BLaER1 (cell line): Measurements from ENCODE around the gene CRYAA.
A peak's percentile ranks its signal among the peaks of the same experiment; 100 is the strongest.

Source experiments
- H3K27ac ChIP-seq: shearing (Covaris generic); formaldehyde crosslinking; 2 replicates; pipeline ENCODE4 v1.8.1; 2022
- H3K27me3 ChIP-seq: shearing (Covaris generic); formaldehyde crosslinking; 2 replicates; pipeline ENCODE4 v1.8.1; 2022
- H3K36me3 ChIP-seq: shearing (Covaris generic); formaldehyde crosslinking; 2 replicates; pipeline ENCODE4 v1.8.1; 2022
- H3K4me1 ChIP-seq: shearing (Covaris generic); formaldehyde crosslinking; 2 replicates; pipeline ENCODE4 v1.8.1; 2022
- H3K4me2 ChIP-seq: shearing (Covaris generic); formaldehyde crosslinking; 2 replicates; pipeline ENCODE4 v1.8.1; 2022
- H3K4me3 ChIP-seq: shearing (Covaris generic); formaldehyde crosslinking; 2 replicates; pipeline ENCODE4 v1.8.1; 2022
- H3K9ac ChIP-seq: shearing (Covaris generic); formaldehyde crosslinking; 2 replicates; pipeline ENCODE4 v1.8.1; 2022
- H3K9me3 ChIP-seq: shearing (Covaris generic); formaldehyde crosslinking; 2 replicates; pipeline ENCODE4 v1.8.1; 2022
- H4K20me1 ChIP-seq: shearing (Covaris generic); formaldehyde crosslinking; 2 replicates; pipeline ENCODE4 v1.8.1; 2022
- Cebpa-rat ChIP-seq: shearing (Covaris generic); IDR thresholded peaks from 2 replicates; pipeline ENCODE4 v1.8.1; 2022

Gene CRYAA

DNA sequence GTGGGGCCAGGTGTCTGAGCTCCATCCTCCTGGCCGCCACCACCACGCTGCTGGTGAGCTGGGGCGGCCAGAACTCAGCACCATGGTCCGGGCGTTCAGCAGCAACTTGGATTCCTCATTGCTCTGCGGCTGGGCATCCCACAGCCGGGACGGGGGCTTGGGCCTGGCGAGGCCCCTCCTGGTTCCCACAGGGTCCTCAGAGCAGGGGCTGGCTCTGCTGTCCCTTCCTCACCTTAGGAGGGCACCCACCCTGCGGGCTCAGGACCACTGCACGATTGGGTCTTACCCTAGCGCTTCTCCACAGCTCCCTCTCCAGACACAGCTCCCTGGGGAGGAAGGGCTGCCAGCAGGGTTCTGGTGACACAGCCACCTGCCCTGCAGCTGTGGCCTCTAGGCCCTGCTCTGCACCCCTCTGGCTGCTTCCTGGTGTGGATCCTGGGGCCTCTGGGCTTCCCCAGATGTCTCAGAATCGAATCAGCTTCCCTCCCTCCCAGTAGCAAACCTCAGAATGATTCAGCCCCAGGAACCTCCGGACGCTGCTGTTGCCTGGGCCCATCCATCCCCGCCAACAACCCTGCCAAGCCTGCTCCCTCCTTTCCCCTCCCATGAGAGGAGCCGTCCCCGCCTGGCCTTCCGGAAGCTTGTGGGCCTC lies 25.0 kb downstream of the CRYAA start:
- Histone ChIP-seq H3K4me1 (peaks cover 59% of the 10 kb centered on the region), H4K20me1 (no peaks in the 10 kb centered on the region), H3K4me2 (peak overlapping the region; percentile 80), H3K4me3 (peak overlapping the region; percentile 30), H3K27ac (peak overlapping the region; percentile 58), H3K9me3 (peaks cover 16% of the 10 kb centered on the region), H3K27me3 (no peaks in the 10 kb centered on the region), H3K36me3 (no peaks in the 10 kb centered on the region), H3K9ac (peak overlapping the region; percentile 39; the same call in 1 of the 2 replicates)
- TF ChIP-seq Cebpa-rat, result no peak

DNA sequence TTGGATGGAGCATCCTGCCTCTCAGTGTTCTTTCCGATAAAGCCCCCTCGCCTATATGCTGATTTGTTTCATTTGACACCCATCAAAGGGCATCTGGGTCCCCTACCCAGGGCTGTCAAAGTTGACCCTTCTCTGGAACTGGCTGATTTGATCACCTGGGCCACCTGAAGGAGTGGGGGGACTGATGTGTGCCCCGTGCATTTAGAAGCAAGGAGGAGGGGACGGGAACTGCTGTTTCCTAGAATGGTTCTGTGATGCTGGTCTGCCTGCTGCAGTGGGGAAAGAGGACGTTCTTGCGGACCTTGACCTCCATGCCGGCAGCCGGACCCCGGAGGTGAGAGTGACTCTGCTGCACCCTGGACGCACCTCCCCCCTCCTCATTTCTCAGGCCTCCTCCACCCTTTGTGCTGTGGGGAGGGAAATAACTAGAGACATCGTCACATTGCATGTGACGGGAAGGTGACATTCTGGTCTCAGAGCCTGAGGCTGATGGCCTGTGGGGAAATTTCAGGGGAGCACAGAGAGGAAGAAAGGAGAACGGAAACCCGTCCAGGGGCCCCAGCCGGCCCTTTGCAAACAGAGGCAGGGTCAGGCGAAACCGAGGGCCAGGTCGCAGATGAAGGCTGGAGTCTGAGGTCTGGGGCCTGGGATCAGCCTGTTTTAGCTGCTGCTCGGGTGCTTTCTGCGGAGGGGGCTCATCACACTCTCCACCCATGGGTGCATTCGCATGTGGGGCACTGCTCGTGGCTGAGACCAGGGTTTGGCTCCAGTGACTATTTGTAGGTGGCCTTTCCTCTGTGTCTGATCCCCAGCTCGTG lies 25.7 kb downstream of the CRYAA start:
- no peak for TF ChIP-seq Cebpa-rat
- peak overlapping the region; percentile 58 for H3K27ac ChIP-seq
- H3K4me2 ChIP-seq, result peak overlapping the region; percentile 80
- peak overlapping the region; percentile 39; the same call in 1 of the 2 replicates for H3K9ac ChIP-seq
- peaks cover 17% of the 10 kb centered on the region for H3K9me3 ChIP-seq
- peak overlapping the region; percentile 30 for H3K4me3 ChIP-seq
- H3K4me1 ChIP-seq, result peaks cover 52% of the 10 kb centered on the region
- no peaks in the 10 kb centered on the region for H4K20me1 ChIP-seq
- H3K36me3 ChIP-seq, result no peaks in the 10 kb centered on the region
- no peaks in the 10 kb centered on the region for H3K27me3 ChIP-seq

DNA sequence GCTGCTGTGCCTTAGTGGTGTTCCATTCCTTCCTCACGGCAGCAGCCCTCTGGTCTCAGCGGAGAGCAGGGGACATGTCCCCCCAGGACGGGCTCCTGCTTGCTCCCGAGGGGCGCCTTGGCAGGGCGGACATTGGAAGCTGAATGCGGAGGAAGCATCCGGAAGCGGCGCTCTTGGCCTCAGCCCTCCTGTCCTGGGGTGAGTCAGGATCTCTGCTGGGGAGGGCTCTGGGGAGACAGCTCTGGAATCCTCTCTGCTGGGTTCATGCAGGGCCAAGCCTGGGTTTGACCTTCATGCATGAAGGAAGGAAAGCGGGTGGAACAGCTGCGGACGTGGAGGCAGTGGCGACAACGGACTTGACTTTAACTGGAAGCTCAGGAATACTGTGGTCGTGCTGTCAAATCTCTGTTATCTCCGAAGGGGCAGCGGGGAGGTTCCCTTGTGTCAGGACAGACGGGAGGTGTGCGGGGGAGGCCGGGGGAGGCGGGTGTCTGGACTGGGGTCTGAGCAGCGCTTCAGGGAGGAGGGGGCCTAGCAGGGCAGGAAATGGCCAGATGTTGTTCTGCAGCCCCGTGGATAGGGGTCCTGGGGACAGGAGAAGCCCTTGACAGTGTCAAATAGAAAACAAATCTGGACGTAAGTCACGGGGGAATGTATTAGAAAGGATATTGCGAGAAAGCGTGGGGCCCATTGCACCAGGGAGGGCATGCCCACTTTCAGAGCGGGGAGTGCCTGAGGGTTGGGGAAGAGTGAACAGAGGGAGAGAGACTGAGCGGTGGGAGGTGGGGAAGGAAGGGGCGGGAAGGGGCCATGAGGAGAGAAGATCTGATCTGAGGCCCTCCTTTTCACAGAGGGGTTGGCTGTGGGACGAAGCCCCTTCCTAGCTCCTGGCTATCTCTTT lies 26.6 kb downstream of the CRYAA start:
- Histone ChIP-seq H3K4me3 (no peak overlapping the region), H3K27ac (peak overlapping the region; percentile 58), H3K27me3 (no peaks in the 10 kb centered on the region), H3K4me2 (peak overlapping the region; percentile 80), H3K9me3 (peaks cover 25% of the 10 kb centered on the region), H3K4me1 (peaks cover 49% of the 10 kb centered on the region), H4K20me1 (no peaks in the 10 kb centered on the region), H3K36me3 (no peaks in the 10 kb centered on the region), H3K9ac (no peak overlapping the region)
- TF ChIP-seq Cebpa-rat, result no peak

DNA sequence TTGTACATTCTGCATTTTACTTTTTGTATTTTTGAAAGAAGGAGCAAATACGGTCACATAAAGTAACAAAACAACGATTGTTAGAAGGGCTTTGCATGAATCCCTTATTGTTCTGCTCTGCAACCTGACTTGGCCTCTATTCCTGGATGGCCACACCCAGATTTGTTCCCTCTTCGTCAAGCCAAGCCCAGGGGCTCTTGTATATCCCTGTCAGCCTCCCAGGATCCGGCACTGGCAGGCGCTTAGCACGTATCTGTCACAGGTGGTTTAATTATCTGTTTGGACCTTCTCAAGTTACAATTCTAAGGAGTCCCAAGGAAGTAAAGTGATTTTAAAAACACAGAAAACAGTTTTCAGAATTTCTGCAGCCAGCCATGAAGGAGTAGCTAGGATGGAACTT lies 28.0 kb downstream of the CRYAA start:
- H3K4me3 ChIP-seq, result no peak overlapping the region
- no peak overlapping the region for H3K9ac ChIP-seq
- no peak overlapping the region for H3K4me2 ChIP-seq
- H3K9me3 ChIP-seq, result peaks cover 39% of the 10 kb centered on the region
- H3K27ac ChIP-seq, result no peak overlapping the region
- no peaks in the 10 kb centered on the region for H3K27me3 ChIP-seq
- no peaks in the 10 kb centered on the region for H3K36me3 ChIP-seq
- no peak for TF ChIP-seq Cebpa-rat
- H4K20me1 ChIP-seq, result no peaks in the 10 kb centered on the region
- H3K4me1 ChIP-seq, result peaks cover 44% of the 10 kb centered on the region

DNA sequence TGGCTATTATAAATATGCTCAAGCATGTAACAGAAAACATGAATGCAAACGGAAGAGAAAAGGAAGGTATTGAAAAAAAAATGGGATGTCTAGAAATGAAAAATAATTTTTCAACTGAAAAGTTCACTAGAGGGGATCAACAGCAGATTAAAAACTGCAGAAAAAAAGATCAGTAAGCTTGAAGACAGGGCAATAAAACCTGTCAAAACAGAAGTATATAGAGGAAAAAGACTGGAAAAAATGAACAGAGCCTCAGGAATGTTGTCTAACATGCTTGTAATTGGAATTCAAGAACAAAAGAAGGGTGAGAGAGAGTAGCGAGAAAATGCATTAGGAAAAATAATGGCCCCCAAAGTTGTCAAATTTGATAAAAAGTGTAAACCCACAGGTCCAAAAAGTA lies 29.6 kb downstream of the CRYAA start:
- Histone ChIP-seq H3K36me3 (no peaks in the 10 kb centered on the region), H3K4me1 (peaks cover 33% of the 10 kb centered on the region), H3K27ac (no peak overlapping the region), H3K27me3 (no peaks in the 10 kb centered on the region), H4K20me1 (no peaks in the 10 kb centered on the region), H3K4me2 (no peak overlapping the region), H3K4me3 (no peak overlapping the region), H3K9ac (no peak overlapping the region), H3K9me3 (peaks cover 55% of the 10 kb centered on the region)
- no peak for TF ChIP-seq Cebpa-rat

DNA sequence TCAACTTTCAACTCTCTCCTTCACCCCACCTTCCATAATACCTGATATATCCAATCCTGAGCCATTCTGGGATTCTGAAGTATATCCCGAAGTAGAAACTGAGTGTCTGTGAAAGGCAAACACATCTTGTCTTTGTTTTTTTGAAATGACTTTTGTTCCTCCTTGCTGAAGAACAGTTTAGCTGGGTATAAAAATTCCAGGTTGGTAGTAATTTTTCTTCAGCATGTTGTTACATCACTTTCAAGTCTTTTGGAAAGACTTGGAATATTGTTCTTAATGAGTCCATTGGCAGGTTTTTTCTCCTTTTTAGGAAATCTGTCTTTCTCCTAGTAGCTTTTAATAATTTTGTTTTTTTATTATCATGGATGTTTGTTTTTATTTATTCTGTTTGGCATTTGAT lies 32.7 kb downstream of the CRYAA start:
- Histone ChIP-seq H3K27me3 (no peaks in the 10 kb centered on the region), H3K4me1 (peaks cover 1% of the 10 kb centered on the region), H3K9me3 (peaks cover 67% of the 10 kb centered on the region), H3K4me3 (no peak overlapping the region; the same call in 1 of the 2 replicates), H3K9ac (no peak overlapping the region), H4K20me1 (no peaks in the 10 kb centered on the region), H3K4me2 (no peak overlapping the region), H3K36me3 (no peaks in the 10 kb centered on the region), H3K27ac (no peak overlapping the region)
- TF ChIP-seq Cebpa-rat, result no peak

DNA sequence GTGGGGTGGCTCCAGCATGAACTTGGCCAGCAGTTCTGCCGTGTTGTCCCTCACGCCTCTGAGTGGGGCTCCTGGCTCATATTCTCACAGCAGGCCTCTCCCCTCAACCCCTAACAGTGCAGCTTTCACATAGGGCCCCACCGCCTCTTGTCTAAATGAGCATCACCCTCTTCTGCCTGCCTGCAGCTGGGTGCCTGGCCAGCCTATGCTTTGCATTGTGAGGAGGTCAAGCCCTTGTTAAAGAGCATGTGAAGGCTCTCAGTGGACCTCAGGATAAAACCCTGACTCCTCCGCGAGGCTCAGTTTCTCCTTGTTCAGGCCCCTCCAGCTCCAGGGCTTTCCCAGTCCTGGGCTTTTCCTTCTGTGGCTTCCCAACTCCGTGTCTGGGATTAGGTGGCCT lies 34.8 kb downstream of the CRYAA start:
- Histone ChIP-seq H4K20me1 (no peaks in the 10 kb centered on the region), H3K9ac (no peak overlapping the region), H3K4me2 (no peak overlapping the region), H3K36me3 (no peaks in the 10 kb centered on the region), H3K4me3 (no peak overlapping the region), H3K27ac (no peak overlapping the region), H3K9me3 (peaks cover 53% of the 10 kb centered on the region), H3K4me1 (no peaks in the 10 kb centered on the region), H3K27me3 (no peaks in the 10 kb centered on the region)
- TF ChIP-seq Cebpa-rat, result no peak

DNA sequence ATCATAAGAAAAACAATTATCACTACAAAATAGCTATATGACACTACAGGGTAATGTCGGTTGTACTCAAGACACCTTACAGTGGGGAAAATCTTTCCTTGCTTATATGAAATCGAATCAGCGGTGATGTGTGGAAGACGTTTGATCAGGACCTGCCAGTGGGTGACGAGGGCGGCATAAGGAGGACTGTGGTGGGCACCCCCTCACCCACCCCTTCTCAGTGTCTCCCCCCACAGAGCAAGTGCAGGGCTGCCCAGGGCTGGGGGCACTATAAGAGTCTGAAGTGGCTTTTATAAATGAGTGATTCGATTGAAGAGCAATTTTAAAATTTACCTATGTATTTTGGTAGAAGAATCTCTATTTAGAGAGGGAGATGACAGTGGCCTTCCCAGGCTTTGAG lies 35.8 kb downstream of the CRYAA start:
- no peaks in the 10 kb centered on the region for H3K36me3 ChIP-seq
- H3K9ac ChIP-seq, result no peak overlapping the region
- no peaks in the 10 kb centered on the region for H3K4me1 ChIP-seq
- no peaks in the 10 kb centered on the region for H3K27me3 ChIP-seq
- no peak for TF ChIP-seq Cebpa-rat
- no peak overlapping the region for H3K4me3 ChIP-seq
- H3K27ac ChIP-seq, result no peak overlapping the region
- H3K4me2 ChIP-seq, result no peak overlapping the region
- H3K9me3 ChIP-seq, result peaks cover 50% of the 10 kb centered on the region
- no peaks in the 10 kb centered on the region for H4K20me1 ChIP-seq

DNA sequence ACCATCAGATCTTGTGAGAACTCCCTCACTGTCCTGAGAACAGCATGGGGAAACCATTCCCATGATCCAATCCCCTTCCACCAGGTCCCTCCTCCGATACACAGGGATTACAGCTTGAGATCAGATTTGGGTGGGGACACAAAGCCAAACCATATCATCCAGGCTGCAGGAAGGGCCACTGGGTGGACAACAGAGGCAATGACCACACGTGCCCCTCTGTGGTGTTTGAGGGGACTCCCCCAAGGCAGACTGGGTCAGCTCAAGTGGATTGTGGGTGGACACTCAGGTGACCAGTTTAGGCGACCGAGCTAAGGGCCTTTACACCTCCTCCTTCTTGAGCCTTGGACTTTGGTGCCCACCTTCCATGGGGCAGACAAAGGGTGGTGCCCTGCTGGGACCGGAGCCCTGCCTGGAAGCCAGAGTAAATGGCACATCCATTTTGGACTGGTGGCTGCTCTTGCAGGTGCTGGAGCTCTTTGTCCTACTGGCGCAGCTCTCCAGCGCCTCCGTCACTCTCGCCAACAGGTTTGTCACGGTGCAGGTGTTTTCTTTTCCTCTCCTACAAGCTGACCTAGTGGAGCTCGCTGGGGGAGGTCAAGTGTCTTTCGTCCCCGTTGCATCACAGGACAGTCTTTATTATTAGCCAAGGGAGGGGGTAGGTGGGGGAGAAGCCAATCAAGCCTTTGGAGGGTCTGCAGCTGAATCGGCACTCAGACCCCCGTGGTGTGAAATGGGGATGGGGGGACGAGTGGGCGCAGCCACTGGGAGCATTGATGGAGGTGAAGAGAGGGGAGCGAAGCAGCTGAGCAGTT lies 37.6 kb downstream of the CRYAA start:
- Histone ChIP-seq H3K4me1 (no peaks in the 10 kb centered on the region), H3K4me2 (no peak overlapping the region), H3K27ac (no peak overlapping the region), H3K4me3 (no peak overlapping the region), H3K9ac (no peak overlapping the region), H3K36me3 (no peaks in the 10 kb centered on the region), H3K27me3 (no peaks in the 10 kb centered on the region), H4K20me1 (no peaks in the 10 kb centered on the region), H3K9me3 (peaks cover 34% of the 10 kb centered on the region)
- no peak for TF ChIP-seq Cebpa-rat
